ENCODE results near the gene RARS1.

RARS1 gene

DNA sequence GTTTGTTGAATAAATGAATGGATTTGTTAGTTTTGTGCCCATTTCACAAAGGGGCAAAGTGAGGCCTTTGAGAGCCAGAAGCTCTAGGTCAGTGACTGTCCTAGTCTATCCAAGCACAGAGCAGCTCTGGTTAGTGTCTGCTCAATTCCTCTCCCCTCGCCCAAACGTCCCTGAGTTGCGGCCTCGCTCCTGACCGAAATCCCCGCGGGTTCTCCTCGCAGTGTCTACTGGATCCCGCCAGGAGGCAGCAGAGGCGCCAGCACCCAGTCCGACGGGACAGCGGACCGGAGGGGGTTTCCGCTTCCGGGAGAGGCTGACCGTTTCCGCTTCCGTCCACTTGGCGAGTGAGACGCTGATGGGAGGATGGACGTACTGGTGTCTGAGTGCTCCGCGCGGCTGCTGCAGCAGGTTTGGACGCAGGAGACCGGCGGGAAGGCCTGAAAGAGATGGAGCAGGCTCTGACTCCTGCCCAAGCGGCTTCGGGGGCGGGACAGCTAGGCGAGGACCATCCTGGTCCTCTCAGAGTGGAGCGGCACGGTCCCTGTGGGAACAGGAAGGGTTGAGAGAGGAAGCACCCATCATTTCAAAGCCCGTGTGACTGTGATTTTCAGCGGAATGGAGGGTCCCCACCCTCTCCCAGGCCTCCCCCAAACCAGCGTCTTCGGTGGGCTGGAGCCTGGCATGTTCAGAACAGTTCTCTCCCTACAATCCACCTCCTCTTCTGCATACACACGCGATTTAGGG is at the start of gene RARS1:
TSS of gene RARS1 (plus strand) at position 336 of the 744 bp plus-strand sequence. CDS start at position 364, 28 bp downstream.
- Mint-ChIP-seq H3K9me3 (no peaks in the 10 kb centered on the region), H3K4me1 (peaks cover 17% of the 10 kb centered on the region), H3K4me3 (peak within 1 kb of the TSS; percentile 99), H3K27ac (peak within 1 kb of the TSS; percentile 89), H3K27me3 (peaks cover 1% of the 10 kb centered on the region), H3K36me3 (peaks cover 8% of the 10 kb centered on the region)
- ATAC-seq (ENCODE audit: low read depth): peak; percentile 87
- DNase-seq (ENCODE audit: low spot score in 2 of 2): peak; percentile 61 to 82

DNA sequence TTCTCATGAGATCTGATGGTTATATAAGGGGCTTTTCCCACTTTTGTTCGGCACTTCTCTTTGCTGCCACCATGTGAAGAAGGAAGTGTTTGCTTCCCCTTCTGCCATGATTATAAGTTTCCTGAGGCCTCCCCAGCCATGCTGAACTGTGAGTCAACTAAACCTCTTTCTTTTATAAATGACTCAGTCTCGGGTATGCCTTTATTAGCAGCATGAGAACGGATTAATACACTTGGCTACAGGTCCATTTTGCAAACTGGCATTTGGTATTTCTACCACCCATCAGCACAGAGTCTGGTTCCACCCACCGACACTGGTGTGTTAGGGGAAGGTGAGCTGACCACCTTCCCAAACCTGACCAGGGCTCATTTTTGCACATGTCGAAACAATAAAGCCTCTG is 47.9 kb upstream of the RARS1 start:
- Mint-ChIP-seq H3K4me3 (no peak overlapping the region), H3K27me3 (peaks cover 10% of the 10 kb centered on the region), H3K4me1 (peaks cover 2% of the 10 kb centered on the region), H3K9me3 (peaks cover 2% of the 10 kb centered on the region), H3K36me3 (peaks cover 2% of the 10 kb centered on the region), H3K27ac (no peak overlapping the region)
- DNase-seq (ENCODE audit: low spot score in 2 of 2) (no peak), ATAC-seq (ENCODE audit: low read depth) (no peak)

DNA sequence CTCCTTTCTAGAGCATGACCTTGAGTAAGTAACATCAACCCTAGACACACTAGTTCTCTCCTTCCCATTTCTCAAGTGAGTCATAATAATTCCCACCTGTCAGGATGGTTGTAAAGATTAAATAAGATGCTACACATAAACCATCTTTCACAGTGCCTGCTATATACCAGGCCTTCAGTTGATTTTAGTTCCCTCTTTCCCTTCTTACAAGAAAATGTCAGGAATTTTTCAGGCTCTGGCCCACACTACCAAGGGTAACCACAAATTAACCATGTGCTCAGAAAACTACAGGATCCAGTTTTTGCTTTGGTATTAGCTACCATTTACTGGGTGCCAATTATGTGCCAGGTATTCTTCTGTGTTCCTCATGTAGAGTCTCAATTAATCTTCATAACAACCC is 42.7 kb upstream of the RARS1 start:
- Mint-ChIP-seq H3K36me3 (no peaks in the 10 kb centered on the region), H3K4me1 (no peaks in the 10 kb centered on the region), H3K9me3 (no peaks in the 10 kb centered on the region), H3K4me3 (no peak overlapping the region), H3K27me3 (no peaks in the 10 kb centered on the region), H3K27ac (no peak overlapping the region)
- ATAC-seq (ENCODE audit: low read depth) (no peak), DNase-seq (ENCODE audit: low spot score in 2 of 2) (no peak)

DNA sequence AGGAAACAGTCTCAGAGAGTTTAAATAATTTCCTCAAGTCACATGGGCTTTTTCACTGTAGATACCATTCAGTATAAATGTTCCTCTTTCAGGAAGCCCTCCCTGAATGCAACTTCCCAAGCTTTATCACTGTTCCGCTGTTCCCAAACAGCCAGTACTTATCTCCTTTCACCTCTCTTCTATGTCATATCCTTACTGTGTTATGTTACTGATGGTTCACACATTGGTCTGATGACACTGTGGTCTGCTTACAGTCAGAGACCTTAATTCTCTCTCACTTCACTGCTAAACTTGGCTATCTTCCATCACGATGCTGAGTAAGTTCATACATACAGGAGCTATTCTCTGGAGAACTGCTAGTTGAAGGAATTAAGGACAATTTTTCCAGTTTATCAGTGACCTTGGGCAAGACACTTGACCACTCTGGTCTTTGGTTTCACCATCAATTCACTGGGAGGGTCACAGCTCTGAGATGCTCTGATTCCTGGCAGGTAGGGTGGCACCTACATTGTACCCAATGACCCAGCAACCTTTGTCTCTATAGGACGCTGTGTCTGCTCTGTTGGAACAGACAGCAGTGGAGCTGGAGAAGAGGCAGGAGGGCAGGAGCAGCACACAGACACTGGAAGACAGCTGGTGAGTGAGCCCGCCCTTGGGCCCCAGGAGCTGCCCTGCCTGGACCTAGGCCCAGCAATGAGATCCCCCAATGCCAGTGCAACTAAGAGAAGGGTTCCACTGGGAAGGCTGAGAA is 42.1 kb upstream of the RARS1 start:
- H3K27me3 Mint-ChIP-seq: no peaks in the 10 kb centered on the region
- no peaks in the 10 kb centered on the region for H3K9me3 Mint-ChIP-seq
- H3K4me1 Mint-ChIP-seq: no peaks in the 10 kb centered on the region
- no peak for DNase-seq (ENCODE audit: low spot score in 2 of 2)
- no peaks in the 10 kb centered on the region for H3K36me3 Mint-ChIP-seq
- no peak overlapping the region for H3K4me3 Mint-ChIP-seq
- H3K27ac Mint-ChIP-seq: no peak overlapping the region
- no peak for ATAC-seq (ENCODE audit: low read depth)

DNA sequence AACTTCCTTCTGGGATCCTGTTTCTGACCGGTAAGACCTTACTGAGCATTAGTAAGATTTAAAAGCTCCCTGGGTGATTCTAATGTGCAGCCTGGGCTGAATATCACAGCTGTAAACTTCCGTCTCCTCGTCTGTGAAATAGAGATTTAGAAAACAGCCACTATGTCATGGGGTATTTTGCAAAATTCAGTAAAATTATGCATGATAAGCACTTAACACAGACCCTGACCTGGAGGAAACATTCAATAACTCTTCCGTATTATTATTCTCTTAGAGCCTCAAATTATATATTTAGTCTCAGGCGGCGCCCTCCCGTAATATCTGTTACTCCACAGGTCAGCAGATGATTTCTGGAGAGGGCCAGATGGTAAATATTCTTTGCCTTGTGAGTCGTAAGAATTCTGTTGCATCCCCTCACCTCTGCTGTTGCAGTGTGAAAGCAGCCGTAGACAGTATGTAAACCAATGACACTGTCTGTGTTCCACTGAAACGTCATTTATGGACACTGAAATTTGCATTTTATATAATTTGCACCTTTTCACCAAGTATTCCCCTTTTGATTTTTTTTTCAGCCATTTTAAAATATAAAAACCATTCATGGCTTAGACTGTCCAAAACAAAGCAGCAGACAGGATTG is 39.2 kb upstream of the RARS1 start:
- ATAC-seq (ENCODE audit: low read depth) (no peak), DNase-seq (ENCODE audit: low spot score in 2 of 2) (no peak)
- no peak overlapping the region for H3K4me3 Mint-ChIP-seq
- no peaks in the 10 kb centered on the region for H3K4me1 Mint-ChIP-seq
- no peak overlapping the region for H3K27ac Mint-ChIP-seq
- no peaks in the 10 kb centered on the region for H3K27me3 Mint-ChIP-seq
- no peaks in the 10 kb centered on the region for H3K36me3 Mint-ChIP-seq
- H3K9me3 Mint-ChIP-seq: no peaks in the 10 kb centered on the region

DNA sequence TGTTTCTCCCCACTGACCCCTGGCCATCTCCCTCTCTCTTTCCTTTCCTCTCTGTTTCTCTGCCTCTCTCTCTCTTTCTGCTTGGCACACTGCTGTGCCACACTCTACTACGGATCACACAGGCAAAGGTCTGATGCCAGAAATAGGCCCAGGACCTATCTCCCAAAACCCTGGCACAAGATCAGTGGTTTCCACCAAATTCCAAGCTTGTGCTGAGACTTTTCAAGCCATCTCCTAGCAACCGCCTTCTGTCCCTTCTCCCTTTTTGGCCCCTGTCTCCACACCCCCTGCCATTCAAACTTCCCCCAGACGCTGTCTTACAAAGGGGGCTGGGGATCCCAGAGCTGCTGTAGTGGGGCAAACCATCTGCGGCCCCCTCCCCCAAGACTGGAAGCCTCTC is 38.5 kb upstream of the RARS1 start:
- H3K4me1 Mint-ChIP-seq: no peaks in the 10 kb centered on the region
- H3K27ac Mint-ChIP-seq: no peak overlapping the region

DNA sequence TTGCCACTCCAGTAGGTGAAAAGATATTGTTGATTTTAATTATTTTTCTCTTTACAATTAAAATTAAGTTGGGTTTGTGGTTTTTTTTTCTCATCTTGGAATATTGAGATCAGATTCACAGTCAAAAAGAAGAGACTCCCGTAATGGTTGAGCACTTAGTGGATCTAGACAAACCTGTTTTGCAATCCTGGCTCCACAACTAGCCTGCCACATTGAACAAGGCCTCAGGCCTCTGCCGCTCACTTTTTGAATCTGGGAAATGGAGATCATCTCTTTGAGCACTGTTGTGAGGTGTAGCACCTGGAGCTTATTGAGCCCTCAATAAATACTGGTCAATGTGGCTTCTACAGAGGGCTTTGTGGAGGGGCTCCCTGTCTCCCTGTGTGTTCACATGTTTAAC is 37.1 kb upstream of the RARS1 start:
- no peak overlapping the region for H3K4me3 Mint-ChIP-seq
- no peaks in the 10 kb centered on the region for H3K9me3 Mint-ChIP-seq
- H3K36me3 Mint-ChIP-seq: no peaks in the 10 kb centered on the region
- no peaks in the 10 kb centered on the region for H3K4me1 Mint-ChIP-seq
- ATAC-seq (ENCODE audit: low read depth) (no peak), DNase-seq (ENCODE audit: low spot score in 2 of 2) (no peak)
- H3K27me3 Mint-ChIP-seq: no peaks in the 10 kb centered on the region
- H3K27ac Mint-ChIP-seq: no peak overlapping the region

More for the DNA sequence above, 38.5 kb upstream of the RARS1 start:
- H3K9me3 Mint-ChIP-seq: no peaks in the 10 kb centered on the region
- H3K27me3 Mint-ChIP-seq: no peaks in the 10 kb centered on the region
- no peaks in the 10 kb centered on the region for H3K36me3 Mint-ChIP-seq
- ATAC-seq (ENCODE audit: low read depth) (no peak), DNase-seq (ENCODE audit: low spot score in 2 of 2) (no peak)
- no peak overlapping the region for H3K4me3 Mint-ChIP-seq

DNA sequence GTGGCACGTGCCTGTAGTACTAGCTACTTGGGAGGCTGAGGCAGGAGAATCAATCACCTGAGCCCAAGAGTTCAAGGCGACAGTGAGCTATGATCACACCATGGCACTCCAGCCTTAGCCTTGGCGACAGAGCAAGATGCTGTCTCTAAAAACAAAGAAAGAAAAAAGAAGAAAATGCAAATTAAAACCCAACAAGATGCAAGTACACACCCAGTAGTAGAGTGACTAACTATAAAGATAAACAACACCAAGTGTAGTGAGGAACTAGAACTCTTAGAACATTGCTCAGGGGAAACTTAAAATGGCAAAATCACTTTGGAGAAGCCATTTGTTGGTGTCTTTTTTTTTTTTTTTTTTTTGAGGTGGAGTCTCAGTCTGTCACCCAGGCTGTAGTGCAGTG is 34.7 kb upstream of the RARS1 start:
- Mint-ChIP-seq H3K4me3 (no peak overlapping the region), H3K9me3 (no peaks in the 10 kb centered on the region), H3K27ac (no peak overlapping the region), H3K36me3 (no peaks in the 10 kb centered on the region), H3K27me3 (no peaks in the 10 kb centered on the region), H3K4me1 (no peaks in the 10 kb centered on the region)
- no peak for DNase-seq (ENCODE audit: low spot score in 2 of 2)
- no peak for ATAC-seq (ENCODE audit: low read depth)

DNA sequence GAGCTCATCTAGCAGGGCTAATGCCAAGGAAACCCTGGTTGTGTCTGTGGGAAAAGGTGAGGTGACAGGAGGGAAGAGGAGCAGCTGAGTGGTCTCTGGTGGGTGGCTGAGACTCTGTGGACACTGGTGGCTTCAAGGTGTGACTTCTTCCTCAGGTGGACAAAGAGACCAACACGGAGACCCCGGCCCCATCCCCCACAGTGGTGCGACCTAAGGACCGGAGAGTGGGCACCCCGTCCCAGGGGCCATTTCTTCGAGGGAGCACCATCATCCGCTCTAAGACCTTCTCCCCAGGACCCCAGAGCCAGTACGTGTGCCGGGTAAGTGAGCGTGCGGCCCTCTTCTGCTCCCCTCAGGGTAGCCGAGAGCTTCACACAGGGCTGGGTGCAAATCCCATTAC is 31.1 kb upstream of the RARS1 start:
- Mint-ChIP-seq H3K4me3 (no peak overlapping the region), H3K27ac (no peak overlapping the region), H3K9me3 (peaks cover 3% of the 10 kb centered on the region), H3K27me3 (peaks cover 3% of the 10 kb centered on the region), H3K4me1 (no peaks in the 10 kb centered on the region), H3K36me3 (peaks cover 7% of the 10 kb centered on the region)
- DNase-seq (ENCODE audit: low spot score in 2 of 2) (no peak), ATAC-seq (ENCODE audit: low read depth) (no peak)

DNA sequence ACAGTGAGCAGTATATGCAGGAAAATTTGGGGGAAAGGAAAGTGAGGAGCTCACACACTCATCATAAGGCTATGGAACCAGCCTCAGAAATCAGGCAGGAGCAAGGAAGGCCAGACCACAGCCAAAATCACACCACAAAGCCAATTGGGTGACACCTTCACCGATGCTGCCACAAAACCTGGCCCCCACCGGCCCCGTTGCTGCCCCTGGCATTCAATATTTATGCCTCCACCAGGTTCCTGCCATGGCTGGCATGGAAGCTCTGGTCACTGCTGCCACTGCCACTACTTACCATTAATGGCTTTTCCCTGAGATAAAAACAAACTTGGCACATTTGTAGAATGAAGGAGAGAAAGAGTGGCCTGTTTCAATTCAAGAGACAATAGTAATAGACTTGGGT is 28.7 kb upstream of the RARS1 start:
- H3K27me3 Mint-ChIP-seq: peaks cover 3% of the 10 kb centered on the region
- no peaks in the 10 kb centered on the region for H3K4me1 Mint-ChIP-seq
- peaks cover 7% of the 10 kb centered on the region for H3K36me3 Mint-ChIP-seq
- no peak overlapping the region for H3K4me3 Mint-ChIP-seq
- H3K27ac Mint-ChIP-seq: no peak overlapping the region
- H3K9me3 Mint-ChIP-seq: peaks cover 3% of the 10 kb centered on the region
- DNase-seq (ENCODE audit: low spot score in 2 of 2) (no peak), ATAC-seq (ENCODE audit: low read depth) (no peak)

DNA sequence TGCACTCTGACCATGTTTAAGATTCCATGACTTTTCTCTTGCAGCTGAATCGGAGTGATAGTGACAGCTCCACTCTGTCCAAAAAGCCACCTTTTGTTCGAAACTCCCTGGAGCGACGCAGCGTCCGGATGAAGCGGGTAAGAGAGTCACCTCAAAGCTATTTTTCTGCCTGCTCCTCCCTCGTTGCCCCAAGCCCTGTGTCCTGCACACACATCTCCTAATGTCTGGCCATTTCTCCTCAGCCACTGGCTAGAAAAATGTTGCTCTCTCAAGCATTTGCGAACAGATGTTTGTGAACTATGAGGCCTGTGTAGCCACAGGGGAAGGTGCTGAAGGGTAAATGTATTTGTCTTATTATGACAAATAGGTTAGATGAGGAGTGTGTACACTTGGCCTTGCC is 25.7 kb upstream of the RARS1 start:
- no peak overlapping the region for H3K27ac Mint-ChIP-seq
- peaks cover 7% of the 10 kb centered on the region for H3K36me3 Mint-ChIP-seq
- DNase-seq (ENCODE audit: low spot score in 2 of 2): no peak
- ATAC-seq (ENCODE audit: low read depth): no peak
- no peak overlapping the region for H3K4me3 Mint-ChIP-seq
- peaks cover 3% of the 10 kb centered on the region for H3K4me1 Mint-ChIP-seq
- peaks cover 3% of the 10 kb centered on the region for H3K9me3 Mint-ChIP-seq
- H3K27me3 Mint-ChIP-seq: peaks cover 5% of the 10 kb centered on the region

DNA sequence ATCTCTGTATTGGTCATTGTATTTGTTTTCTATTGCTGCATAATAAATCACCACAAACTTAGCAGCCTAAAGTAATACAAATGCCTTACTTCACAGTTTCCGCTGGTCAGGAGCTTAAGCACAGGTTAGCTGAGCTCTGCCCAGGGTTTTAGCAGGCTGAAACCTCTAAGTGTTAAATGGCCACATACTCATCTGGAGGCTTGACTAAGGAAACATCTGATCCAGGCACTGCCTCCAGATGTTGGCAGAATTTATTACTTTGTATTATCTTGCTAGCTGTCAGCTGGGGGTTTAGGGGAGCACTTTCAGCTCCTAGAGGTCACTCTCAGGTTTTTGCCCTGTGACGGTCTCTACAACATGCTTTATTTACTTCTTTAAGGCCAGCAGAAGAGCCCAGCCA is 23.2 kb upstream of the RARS1 start:
- Mint-ChIP-seq H3K27me3 (peaks cover 5% of the 10 kb centered on the region), H3K9me3 (peaks cover 3% of the 10 kb centered on the region), H3K27ac (no peak overlapping the region), H3K4me3 (no peak overlapping the region), H3K4me1 (peaks cover 3% of the 10 kb centered on the region), H3K36me3 (peaks cover 4% of the 10 kb centered on the region)
- DNase-seq (ENCODE audit: low spot score in 2 of 2): no peak
- no peak for ATAC-seq (ENCODE audit: low read depth)

DNA sequence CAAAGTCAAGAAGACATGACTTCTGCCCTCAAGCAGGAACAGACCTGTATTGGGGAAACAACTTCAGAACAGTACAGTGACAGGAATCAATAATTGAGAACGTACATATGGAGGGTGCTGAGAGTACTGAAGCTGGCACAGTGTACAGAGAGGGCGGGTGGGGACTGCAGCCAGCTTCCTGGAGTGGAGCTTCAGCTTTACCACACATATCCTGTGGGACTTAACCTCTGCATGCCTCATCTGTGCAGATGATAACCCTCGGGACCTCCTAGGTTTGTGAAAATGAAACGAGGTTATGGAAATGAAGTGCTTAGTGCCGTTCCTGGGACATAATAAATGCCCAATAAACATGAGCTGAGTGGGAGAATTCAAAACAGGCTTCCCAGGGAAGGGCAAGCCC is 22.1 kb upstream of the RARS1 start:
- no peak overlapping the region for H3K27ac Mint-ChIP-seq
- H3K9me3 Mint-ChIP-seq: no peaks in the 10 kb centered on the region
- peaks cover 3% of the 10 kb centered on the region for H3K4me1 Mint-ChIP-seq
- ATAC-seq (ENCODE audit: low read depth) (no peak), DNase-seq (ENCODE audit: low spot score in 2 of 2) (no peak)
- no peaks in the 10 kb centered on the region for H3K36me3 Mint-ChIP-seq
- no peak overlapping the region for H3K4me3 Mint-ChIP-seq
- H3K27me3 Mint-ChIP-seq: peaks cover 2% of the 10 kb centered on the region

DNA sequence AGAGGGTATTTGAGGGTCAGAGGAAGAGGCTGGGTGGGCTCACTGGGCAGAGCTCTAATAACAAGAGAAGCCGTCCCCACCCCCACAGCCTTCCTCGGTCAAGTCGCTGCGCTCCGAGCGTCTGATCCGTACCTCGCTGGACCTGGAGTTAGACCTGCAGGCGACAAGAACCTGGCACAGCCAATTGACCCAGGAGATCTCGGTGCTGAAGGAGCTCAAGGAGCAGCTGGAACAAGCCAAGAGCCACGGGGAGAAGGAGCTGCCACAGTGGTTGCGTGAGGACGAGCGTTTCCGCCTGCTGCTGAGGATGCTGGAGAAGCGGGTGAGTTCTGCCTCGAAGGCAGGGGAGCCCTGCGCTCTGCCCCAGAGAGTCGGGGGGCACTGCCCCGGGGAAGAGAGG is 21.6 kb upstream of the RARS1 start:
- Mint-ChIP-seq H3K27ac (no peak overlapping the region), H3K9me3 (no peaks in the 10 kb centered on the region)

More for the DNA sequence above, 21.6 kb upstream of the RARS1 start:
- peaks cover 3% of the 10 kb centered on the region for H3K4me1 Mint-ChIP-seq
- H3K27me3 Mint-ChIP-seq: peaks cover 2% of the 10 kb centered on the region
- no peak overlapping the region for H3K4me3 Mint-ChIP-seq
- no peaks in the 10 kb centered on the region for H3K36me3 Mint-ChIP-seq
- DNase-seq (ENCODE audit: low spot score in 2 of 2) (no peak), ATAC-seq (ENCODE audit: low read depth) (no peak)

All from memory B cell (primary cell).